Neuron (in vitro differentiated cells): Measurements from ENCODE around the gene BCR.

Experiments
- H2AFZ ChIP-seq: one replicate; pipeline ENCODE4 v1.6.1; 2013; ENCODE audit warnings: low read depth, mild to moderate bottlenecking, inconsistent platforms, low read length, moderate library complexity
- H3K27me3 ChIP-seq: one replicate; pipeline ENCODE4 v1.6.1; 2013; ENCODE audit warnings: low read length; ENCODE audit not compliant: insufficient read depth
- H3K36me3 ChIP-seq: one replicate; pipeline ENCODE4 v1.6.1; 2013; ENCODE audit warnings: low read length; ENCODE audit not compliant: insufficient read depth
- H3K4me1 ChIP-seq: one replicate; pipeline ENCODE4 v1.6.1; 2013; ENCODE audit warnings: low read length; ENCODE audit not compliant: insufficient read depth
- H3K4me3 ChIP-seq: 2 replicates; pipeline ENCODE4 v1.5.1; 2013; ENCODE audit warnings: mild to moderate bottlenecking, low read length, moderate library complexity
- H3K9me3 ChIP-seq: one replicate; pipeline ENCODE4 v1.6.1; 2013; ENCODE audit warnings: low read length

The BCR gene

DNA sequence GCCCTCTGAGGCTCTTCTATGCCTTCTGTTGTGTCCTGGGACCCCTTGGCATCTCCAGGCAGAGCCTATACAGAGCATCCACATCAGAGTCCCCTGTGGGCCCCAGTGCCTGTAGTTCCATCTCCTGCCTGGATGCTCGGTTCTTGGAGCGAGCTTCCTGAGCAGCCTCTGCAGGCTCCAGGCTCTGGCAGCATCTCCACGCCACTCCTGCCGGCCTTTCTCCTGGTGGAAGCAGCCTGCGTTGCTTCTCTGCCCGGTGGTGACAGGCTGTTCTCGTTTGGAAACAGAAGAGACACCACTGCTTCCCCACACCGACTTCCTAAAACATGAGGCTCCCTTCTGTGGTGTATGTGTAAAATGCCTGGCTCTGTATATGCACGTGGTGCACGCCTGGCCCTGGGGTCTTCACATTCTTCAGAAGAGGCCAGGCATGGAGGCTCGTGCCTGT lies 52.8 kb downstream of the BCR start:
- Histone ChIP-seq H3K36me3 (no peaks in the 10 kb centered on the region), H3K9me3 (peaks cover 3% of the 10 kb centered on the region), H3K4me3 (no peak overlapping the region), H3K4me1 (peaks cover 25% of the 10 kb centered on the region), H2AFZ (no peak overlapping the region), H3K27me3 (no peaks in the 10 kb centered on the region)

DNA sequence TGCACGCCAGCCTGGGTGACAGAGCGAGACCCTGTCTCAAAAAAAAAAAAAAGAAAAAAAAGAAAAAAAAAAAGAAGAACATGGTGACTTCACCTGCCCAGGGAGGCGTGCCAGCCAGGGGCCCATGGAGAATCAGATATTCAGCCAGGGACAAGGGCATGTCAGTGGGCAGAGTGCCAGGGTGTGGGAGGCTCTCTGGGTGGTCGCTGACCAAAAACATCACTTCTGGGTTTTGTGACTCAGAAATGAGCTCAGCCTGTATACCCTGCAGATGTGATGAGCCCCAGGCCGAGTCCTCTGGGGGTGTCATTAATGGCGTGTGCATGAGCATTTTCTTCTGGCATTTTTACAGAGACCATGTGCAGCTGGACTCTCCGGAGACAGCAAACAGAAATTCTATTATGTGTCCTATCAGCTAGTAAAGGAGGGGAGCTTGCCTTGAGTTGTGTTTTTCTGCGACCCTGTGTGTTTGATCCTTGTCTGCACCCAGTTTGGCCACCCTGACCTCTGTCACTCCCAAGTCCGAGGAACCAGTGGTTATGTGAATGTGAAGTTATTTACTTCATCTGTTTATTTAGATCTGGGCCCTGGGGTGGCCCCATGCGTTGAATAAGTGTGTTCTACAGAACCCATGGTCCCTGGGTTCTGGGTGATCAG lies 53.6 kb downstream of the BCR start:
- Histone ChIP-seq H3K36me3 (no peaks in the 10 kb centered on the region), H3K4me1 (peaks cover 25% of the 10 kb centered on the region), H3K4me3 (no peak overlapping the region)

DNA sequence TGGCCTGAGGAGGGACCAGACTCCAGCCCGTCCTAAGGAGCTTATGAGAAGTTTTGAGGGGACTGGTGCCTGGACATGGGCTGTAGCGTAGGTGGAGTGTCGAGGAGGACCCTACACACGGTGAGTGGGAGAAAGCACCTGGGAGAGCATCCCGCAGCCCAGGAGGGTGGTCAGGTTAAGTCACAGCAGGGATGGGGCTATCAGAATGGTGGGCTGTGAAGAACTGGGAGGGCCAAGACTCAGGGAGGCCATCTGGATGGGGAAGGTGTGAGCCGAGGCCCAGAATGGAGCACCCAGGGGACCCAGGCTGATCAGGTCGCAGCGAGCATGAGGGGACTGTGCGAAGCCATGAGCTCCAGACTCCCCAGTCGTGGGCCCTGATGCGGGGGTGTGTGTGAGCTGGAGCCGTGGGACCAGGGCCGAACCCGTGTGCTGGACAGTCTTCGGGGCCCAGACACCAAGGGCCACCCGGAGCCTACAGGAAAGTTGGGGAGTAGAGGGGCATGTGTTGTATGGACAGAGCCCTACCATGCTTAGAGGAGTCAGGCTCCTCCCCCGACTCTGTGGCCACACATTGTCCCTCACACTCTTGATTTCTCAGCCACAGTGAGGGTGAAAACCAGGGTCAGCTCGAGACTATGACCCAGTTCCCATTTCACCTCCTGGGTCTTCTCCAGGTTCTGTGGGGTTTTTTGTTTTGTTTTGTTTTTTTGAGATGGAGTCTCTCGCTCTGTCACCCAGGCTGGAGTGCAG lies 54.3 kb downstream of the BCR start:
- H3K9me3 ChIP-seq = peaks cover 3% of the 10 kb centered on the region
- H3K36me3 ChIP-seq = no peaks in the 10 kb centered on the region
- peaks cover 25% of the 10 kb centered on the region for H3K4me1 ChIP-seq
- no peaks in the 10 kb centered on the region for H3K27me3 ChIP-seq
- no peak overlapping the region for H3K4me3 ChIP-seq
- H2AFZ ChIP-seq = no peak overlapping the region

More for the DNA sequence above, 53.6 kb downstream of the BCR start:
- Histone ChIP-seq H3K9me3 (peaks cover 1% of the 10 kb centered on the region), H3K27me3 (no peaks in the 10 kb centered on the region), H2AFZ (no peak overlapping the region)

DNA sequence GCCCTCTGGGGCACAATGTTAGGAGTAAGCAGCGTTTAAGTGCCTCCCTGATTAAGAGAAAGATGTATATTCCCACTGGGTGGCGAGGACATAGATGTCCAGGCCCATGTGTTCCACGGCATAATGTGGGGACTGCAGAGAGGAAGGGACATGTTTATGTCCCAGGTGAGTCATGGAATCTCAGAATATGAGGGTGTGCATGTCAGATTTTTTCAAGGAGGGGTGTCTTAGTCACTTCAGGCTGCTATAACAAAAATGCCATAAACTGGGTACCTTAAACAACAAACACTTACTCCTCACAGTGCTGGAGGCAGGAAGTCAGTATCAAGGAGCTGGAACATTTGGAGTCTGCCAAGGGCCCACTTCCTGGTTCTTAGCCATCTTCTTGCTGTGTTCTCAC lies 55.1 kb downstream of the BCR start:
- H3K9me3 ChIP-seq = peaks cover 3% of the 10 kb centered on the region
- peaks cover 16% of the 10 kb centered on the region for H3K4me1 ChIP-seq
- H3K27me3 ChIP-seq = no peaks in the 10 kb centered on the region
- no peak overlapping the region for H2AFZ ChIP-seq
- no peaks in the 10 kb centered on the region for H3K36me3 ChIP-seq
- no peak overlapping the region for H3K4me3 ChIP-seq

DNA sequence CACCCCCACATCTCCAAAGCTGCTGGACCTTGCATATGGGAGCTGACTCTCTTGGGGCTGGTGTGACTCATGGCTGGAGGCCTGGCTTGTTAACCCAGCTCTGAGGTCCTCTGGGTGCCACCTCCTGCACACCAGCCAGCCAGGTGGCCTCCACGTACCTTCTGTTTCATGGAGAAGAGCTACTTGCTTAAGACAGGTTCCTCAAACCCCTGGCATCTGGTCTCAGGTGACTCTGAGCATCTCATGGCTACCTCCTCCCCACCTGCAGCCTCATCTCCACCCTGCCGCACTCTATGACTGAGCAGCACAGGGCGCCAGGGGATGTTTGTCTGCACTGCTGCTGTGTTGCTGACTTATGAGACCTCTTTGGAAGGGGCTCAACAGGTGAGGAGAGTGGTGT lies 55.7 kb downstream of the BCR start:
- peaks cover 15% of the 10 kb centered on the region for H3K4me1 ChIP-seq
- H3K36me3 ChIP-seq = no peaks in the 10 kb centered on the region
- H3K4me3 ChIP-seq = no peak overlapping the region
- H2AFZ ChIP-seq = no peak overlapping the region
- H3K9me3 ChIP-seq = peaks cover 3% of the 10 kb centered on the region
- no peaks in the 10 kb centered on the region for H3K27me3 ChIP-seq

DNA sequence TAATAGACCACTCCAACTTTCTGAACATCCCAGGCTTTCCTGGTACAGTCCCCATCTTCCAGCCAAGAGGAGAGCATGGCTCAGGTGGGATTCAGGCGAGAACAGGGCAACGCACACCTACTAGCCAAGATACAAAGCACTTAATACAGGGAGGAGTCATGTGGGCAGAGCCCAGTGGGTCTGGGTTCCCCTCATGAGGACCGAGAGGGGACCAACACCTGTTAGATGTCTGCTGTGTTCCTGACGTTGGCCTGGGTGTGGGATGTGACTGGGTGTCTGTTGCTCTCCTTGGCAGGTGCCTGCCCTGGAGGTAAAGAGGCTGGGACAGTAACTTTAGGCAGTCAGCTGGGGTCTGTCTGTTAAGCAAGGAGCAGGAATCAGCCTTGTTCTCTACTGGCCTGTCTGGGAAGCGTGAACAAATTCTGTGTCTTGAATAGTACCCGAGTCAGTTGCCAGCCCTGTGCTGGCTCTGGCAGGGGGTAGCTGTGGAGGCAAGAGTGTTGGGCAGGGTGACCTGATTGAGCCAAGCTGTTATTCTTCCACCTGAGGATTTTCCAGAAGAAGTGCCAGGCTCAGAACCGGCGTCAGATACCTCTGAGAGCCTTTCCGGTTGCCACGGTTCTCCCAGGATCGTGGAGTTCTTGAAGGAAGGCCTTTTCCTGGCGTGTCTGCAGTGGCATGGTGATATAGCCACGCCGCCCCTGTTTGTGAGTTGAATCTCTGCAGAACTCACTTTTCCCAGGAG lies 56.3 kb downstream of the BCR start:
- no peak overlapping the region for H3K4me3 ChIP-seq
- no peak overlapping the region for H2AFZ ChIP-seq
- H3K27me3 ChIP-seq = no peaks in the 10 kb centered on the region
- no peaks in the 10 kb centered on the region for H3K36me3 ChIP-seq
- peaks cover 3% of the 10 kb centered on the region for H3K9me3 ChIP-seq
- H3K4me1 ChIP-seq = peaks cover 21% of the 10 kb centered on the region

DNA sequence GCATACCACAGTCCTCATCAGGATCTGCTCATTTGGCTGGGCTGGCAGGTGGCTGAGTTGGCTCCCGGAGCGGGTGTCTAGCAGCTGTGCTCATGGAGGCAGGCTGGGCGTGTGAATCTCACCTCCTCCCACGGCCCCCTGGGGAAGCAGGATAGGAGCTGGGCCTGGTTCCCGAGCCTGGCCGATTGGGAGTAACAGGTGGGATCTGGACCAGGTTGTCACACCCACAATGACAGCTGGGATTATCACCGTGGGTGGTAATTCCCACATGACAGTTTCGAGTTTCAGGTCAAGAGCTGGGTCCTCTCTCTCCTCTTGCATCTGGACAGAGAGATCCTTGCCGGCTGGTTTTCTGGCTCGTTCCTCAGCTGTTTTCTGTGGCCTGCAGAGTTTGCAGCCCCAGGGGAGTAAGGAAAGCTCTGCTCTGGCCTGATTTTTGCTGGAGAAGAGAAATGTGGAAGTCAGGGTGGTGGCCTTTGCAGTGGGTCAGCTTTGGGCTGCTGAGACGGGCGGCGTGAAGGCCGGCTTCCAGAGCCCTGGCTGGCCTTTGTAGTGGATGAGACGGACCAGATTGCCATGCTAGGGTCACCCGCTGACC lies 57.0 kb downstream of the BCR start:
- no peaks in the 10 kb centered on the region for H3K36me3 ChIP-seq

DNA sequence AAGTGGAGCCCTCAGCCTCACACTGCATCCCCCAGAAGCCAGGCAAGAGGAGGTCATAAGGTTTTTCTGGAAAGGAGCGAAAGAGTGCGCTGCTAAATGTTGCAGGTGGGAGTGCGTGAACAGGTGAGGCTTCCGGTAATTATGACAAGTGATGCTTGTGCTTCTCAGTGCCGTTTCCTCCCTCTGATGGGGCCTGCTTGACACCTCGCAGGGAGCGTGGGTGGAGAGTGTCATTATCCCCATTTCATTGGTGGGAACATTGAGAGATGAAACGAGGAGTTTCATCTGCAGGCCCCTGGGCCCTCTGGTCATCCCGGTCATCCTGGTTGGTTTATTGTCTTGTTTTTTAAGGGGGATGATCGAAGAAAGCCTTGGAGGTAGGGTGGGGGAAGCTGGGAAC lies 57.5 kb downstream of the BCR start:
- Histone ChIP-seq H3K27me3 (no peaks in the 10 kb centered on the region), H3K4me1 (peaks cover 33% of the 10 kb centered on the region), H3K4me3 (no peak overlapping the region), H3K36me3 (no peaks in the 10 kb centered on the region), H3K9me3 (peaks cover 3% of the 10 kb centered on the region), H2AFZ (no peak overlapping the region)

More for the DNA sequence above, 57.0 kb downstream of the BCR start:
- H3K27me3 ChIP-seq = no peaks in the 10 kb centered on the region
- H2AFZ ChIP-seq = no peak overlapping the region
- peaks cover 3% of the 10 kb centered on the region for H3K9me3 ChIP-seq
- peaks cover 28% of the 10 kb centered on the region for H3K4me1 ChIP-seq
- no peak overlapping the region for H3K4me3 ChIP-seq

DNA sequence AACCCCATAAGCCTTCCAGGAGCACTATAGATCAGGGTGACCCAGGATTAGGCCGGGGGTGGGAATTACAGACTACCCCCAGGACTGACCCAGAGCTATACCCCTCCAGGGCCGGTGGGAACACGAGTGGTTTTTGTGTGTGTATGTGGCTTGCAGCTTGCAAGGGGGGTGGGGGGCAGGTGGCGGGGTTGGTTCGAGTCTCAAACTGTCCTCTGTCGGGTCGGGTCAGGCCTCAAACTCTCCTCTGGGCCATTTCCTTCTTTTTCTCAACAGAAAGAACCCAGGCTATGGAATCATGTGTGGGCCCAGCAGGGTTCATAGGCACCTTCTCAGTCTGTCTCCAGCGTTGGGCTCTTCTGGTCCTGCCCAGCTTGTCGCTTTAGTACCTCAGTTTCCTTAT lies 58.4 kb downstream of the BCR start:
- Histone ChIP-seq H3K9me3 (peaks cover 3% of the 10 kb centered on the region), H3K36me3 (no peaks in the 10 kb centered on the region), H2AFZ (no peak overlapping the region), H3K4me3 (no peak overlapping the region), H3K4me1 (peaks cover 40% of the 10 kb centered on the region), H3K27me3 (no peaks in the 10 kb centered on the region)

DNA sequence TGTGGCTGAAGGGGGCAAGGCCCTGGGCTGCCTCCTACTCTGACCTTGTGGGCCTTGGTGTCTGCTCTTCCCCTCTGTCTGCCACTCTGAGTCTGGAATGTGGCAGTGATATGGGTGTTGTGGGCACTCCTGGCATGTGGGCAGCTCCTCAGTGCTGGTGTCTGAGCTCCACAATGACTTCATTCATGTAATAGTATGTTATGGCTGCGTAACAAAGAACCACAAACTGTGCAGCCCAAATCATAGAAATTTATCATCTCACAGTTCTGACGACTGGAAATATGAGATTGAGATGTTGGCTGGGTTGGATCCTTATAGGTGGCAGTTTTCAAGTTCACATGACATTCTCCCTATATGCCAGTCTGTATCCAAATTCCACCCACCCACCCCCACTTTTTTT lies 59.1 kb downstream of the BCR start:
- peaks cover 43% of the 10 kb centered on the region for H3K4me1 ChIP-seq

DNA sequence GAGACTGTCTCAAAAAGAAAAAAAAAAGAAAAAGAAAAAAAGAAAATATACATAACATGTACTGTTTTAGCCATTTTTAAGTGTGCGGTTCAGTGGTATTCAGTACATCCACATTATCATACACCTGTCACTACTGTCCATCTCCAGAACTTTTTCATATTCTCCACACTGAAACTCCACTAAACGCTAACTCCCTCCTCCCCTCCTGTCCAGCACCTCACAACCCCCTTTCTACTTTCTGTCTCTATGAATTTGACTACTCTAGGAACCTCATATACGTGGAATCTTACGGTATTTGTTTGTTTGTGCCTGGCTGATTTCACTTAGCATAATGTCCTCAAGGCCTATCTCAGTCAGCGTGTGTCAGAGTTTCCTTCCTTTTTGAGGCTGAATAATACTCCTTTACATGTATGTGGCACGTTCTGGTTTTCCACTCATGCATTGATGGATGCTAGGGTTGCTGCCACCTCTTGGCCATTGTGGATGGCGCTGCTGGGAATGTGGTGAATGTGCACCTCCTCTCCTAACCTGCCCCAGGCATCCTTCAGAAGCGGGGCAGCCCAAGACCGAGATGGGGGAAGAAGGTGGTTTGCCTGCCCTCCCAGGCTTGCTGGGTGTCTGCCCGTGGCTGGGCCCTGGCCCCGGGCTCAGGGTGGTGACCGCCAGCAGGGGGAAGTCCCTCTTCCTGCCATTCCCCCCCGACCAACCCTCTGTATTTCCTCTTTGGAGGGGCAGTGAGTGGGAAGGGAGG lies 60.5 kb downstream of the BCR start:
- Histone ChIP-seq H3K4me3 (no peak overlapping the region), H3K27me3 (no peaks in the 10 kb centered on the region), H3K4me1 (peaks cover 43% of the 10 kb centered on the region)

More for the DNA sequence above, 59.1 kb downstream of the BCR start:
- Histone ChIP-seq H2AFZ (no peak overlapping the region), H3K36me3 (no peaks in the 10 kb centered on the region), H3K27me3 (no peaks in the 10 kb centered on the region), H3K9me3 (peaks cover 3% of the 10 kb centered on the region), H3K4me3 (no peak overlapping the region)

DNA sequence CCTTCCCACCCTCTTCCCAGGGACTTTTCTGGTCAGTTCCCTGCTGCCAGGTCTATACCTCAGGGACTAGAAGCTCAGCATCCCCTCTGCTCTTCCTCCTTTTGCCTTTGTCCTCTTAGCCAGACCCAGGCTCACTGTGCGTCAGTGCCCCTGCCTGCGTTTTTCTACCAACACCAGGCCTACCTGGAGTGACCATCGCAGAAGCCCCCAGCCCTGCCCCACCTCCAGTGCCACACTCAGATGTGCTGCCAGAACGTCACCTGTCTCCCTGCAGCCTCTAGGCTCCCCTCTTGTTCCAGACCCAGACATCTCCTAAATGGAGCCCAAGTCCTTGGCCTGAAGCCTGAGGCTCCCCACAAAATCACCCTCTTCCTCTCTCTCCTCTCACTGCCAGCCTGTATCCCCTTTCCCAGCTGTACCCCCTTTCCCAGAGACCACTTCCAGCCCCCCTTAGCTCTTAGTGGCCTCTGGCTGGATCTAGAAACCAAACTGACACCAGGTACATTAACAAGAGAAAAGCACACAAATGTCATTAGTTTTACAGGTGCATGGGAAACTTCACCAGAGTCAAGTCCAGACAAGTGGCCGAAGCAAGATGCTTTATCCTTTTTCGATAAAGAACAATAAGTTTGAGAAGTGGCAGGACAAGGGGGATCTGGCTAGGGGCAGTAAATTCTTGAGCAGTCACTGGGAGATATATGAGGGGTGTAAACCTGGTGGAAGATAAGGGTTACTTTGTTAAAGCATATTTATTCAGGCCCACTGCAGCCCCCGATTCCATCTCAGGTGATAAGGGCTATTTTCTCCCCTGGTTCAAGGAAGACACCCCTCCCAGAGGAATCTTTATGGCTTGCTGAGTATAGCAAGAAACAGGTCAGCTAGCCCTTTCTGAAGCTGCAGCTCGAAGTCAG lies 61.5 kb downstream of the BCR start:
- Histone ChIP-seq H2AFZ (no peak overlapping the region), H3K36me3 (no peaks in the 10 kb centered on the region), H3K4me3 (peak overlapping the region; percentile 31), H3K4me1 (peaks cover 42% of the 10 kb centered on the region), H3K27me3 (no peaks in the 10 kb centered on the region), H3K9me3 (peaks cover 3% of the 10 kb centered on the region)

More for the DNA sequence above, 60.5 kb downstream of the BCR start:
- Histone ChIP-seq H2AFZ (no peak overlapping the region), H3K36me3 (no peaks in the 10 kb centered on the region), H3K9me3 (peaks cover 3% of the 10 kb centered on the region)
